ENCODE data around the gene MPPE1. TPM values are rescaled to one million over a fixed set of nuclear protein-coding genes. Genes with fewer than 3 reads are reported as not detected.

The MPPE1 gene
- total and polyA plus RNA-seq, 9 of the 15 experiments (the other 6 are each of a cell fraction or from before 2014, with no cell fraction given), result 10.7 to 19.5 (median 13.3) TPM

GRCh38 chr18:11925800-11926481 lies 17.8 kb upstream of the MPPE1 start (continued):
- TF ChIP-seq ZBTB40 (IDR thresholded peaks at IDR 0.05) (no peak), ZBTB40 (CRISPR knock-in tag; IDR thresholded peaks at IDR 0.05) (no peak), FOXK1 (CRISPR knock-in tag; IDR thresholded peaks at IDR 0.05; ENCODE audit: borderline replicate concordance) (no peak), ILK (tag; IDR thresholded peaks at IDR 0.05; ENCODE audit: borderline replicate concordance, low read depth) (no peak), CREB1 (IDR thresholded peaks at IDR 0.05) (no peak), CREB1 (CRISPR knock-in tag; IDR thresholded peaks at IDR 0.05) (no peak), BCOR (IDR thresholded peaks at IDR 0.05) (peak; percentile 95), CHD1 (IDR thresholded peaks at IDR 0.05; ENCODE audit: low read length) (no peak), EGR1 (conservative IDR thresholded peaks at IDR 0.05) (no peak), ZBTB1 (CRISPR knock-in tag; IDR thresholded peaks at IDR 0.05; ENCODE audit: borderline replicate concordance, low read depth) (no peak), ZNF263 (CRISPR knock-in tag; IDR thresholded peaks at IDR 0.05; ENCODE audit: borderline replicate concordance) (no peak), GATAD2A (IDR thresholded peaks at IDR 0.05) (peak; percentile 91; the same call in 1 of the 2 replicates), BCL6 (CRISPR knock-in tag; IDR thresholded peaks at IDR 0.05) (no peak), ZNF586 (CRISPR knock-in tag; conservative IDR thresholded peaks at IDR 0.05) (no peak), SLC30A9 (CRISPR knock-in tag; IDR thresholded peaks at IDR 0.05) (no peak), PTRF (tag; IDR thresholded peaks at IDR 0.05) (no peak), MEF2A (IDR thresholded peaks at IDR 0.05; ENCODE audit: control insufficient read depth, low read depth, low read length) (peak; percentile 78), ZKSCAN8 (CRISPR knock-in tag; IDR thresholded peaks at IDR 0.05) (no peak), IRF9 (tag; IDR thresholded peaks at IDR 0.05) (no peak), ZNF561 (CRISPR knock-in tag; conservative IDR thresholded peaks at IDR 0.05) (no peak)
